ENCODE measurements around the gene CCDC154. TPM values are rescaled to one million over a fixed set of nuclear protein-coding genes. Genes with fewer than 3 reads are reported as not detected.

CCDC154 gene, protein sequence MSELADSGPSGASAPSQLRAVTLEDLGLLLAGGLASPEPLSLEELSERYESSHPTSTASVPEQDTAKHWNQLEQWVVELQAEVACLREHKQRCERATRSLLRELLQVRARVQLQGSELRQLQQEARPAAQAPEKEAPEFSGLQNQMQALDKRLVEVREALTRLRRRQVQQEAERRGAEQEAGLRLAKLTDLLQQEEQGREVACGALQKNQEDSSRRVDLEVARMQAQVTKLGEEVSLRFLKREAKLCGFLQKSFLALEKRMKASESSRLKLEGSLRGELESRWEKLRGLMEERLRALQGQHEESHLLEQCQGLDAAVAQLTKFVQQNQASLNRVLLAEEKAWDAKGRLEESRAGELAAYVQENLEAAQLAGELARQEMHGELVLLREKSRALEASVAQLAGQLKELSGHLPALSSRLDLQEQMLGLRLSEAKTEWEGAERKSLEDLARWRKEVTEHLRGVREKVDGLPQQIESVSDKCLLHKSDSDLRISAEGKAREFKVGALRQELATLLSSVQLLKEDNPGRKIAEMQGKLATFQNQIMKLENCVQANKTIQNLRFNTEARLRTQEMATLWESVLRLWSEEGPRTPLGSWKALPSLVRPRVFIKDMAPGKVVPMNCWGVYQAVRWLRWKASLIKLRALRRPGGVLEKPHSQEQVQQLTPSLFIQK
- total RNA-seq (2022) (3.2 and 6.1 TPM in 2 replicates), Bru-seq, nascent RNA (percentile 33 among the genes with signal in this experiment), BruChase-seq, experiment 1, labeled RNA remaining after a 6-hour chase (percentile 51 among the genes with signal in this experiment), BruChase-seq, experiment 2, labeled RNA remaining after a 2-hour chase (percentile 50 among the genes with signal in this experiment)
- long read RNA-seq, partial matches to known transcripts = 0 of 1 reads
- long read RNA-seq, other reads (novel, unspliced or antisense) = 1 of 1 reads

DNA sequence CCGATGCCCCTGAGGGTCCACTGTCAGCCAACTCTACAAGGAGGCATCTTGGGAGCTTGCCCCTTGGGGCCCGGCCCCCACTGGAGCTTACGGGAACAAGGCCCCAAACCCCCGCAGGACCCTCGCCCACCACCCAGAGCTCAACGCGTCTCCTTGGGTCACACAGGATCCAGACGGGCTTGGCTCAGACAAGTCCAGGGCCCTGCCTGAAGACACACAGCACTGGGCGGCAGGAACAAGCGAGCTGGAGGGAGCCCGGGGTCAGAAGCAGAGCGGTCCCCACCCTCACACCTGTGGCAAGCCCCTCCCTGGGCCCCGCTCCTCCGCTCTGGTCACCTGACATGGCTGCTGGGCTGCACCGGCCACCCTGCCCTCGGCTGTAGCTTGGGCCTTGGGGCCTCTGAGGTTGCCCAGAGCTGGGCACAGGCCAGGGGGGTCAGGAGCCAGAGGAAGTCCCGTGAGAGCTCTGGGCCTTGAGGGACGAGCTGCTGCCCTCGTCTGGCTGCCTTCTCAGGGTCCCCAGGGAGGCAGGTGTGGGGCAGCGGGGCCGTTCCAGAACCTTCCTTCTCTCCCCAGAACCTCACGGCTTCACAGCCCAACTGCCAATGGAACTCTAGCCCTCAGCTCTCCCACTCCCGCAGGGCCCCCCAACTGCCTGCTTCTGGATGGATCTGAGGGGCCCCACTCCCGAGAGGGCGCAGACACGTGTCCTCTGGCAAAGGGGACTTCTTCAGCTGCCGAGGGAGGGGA is at the start of gene CCDC154:
TSS of gene CCDC154 (minus strand) at position 577 of the 750 bp plus-strand sequence. CDS start at position 343, 234 bp downstream.
- intact Hi-C loops (cut with micrococcal nuclease; ENCODE audit: unreplicated experiment) = no loop called here
- no peak for DNase-seq
- Mint-ChIP-seq H3K9me3 (ENCODE audit: low read depth, unreplicated experiment) (no peaks in the 10 kb centered on the region), H3K4me1 (ENCODE audit: low read depth, unreplicated experiment) (no peaks in the 10 kb centered on the region), H3K27me3 (ENCODE audit: unreplicated experiment) (no peaks in the 10 kb centered on the region), H3K27ac (ENCODE audit: unreplicated experiment) (no peak within 1 kb of the TSS), H3K36me3 (ENCODE audit: insufficient read depth, unreplicated experiment) (peaks cover 15% of the 10 kb centered on the region), H3K4me3 (ENCODE audit: low read depth, unreplicated experiment) (no peak within 1 kb of the TSS)
- CTCF ChIA-PET = interaction anchor here (0.5 to 0.8 kb wide), 3 partner anchors 10 to 76 kb away, joined by 3 to 4 read pairs (median 4); no protein-coding TSS in a partner anchor
- BruUV-seq (replicated peaks) = no TSS peak
- TF ChIP-seq, protein P1, sequence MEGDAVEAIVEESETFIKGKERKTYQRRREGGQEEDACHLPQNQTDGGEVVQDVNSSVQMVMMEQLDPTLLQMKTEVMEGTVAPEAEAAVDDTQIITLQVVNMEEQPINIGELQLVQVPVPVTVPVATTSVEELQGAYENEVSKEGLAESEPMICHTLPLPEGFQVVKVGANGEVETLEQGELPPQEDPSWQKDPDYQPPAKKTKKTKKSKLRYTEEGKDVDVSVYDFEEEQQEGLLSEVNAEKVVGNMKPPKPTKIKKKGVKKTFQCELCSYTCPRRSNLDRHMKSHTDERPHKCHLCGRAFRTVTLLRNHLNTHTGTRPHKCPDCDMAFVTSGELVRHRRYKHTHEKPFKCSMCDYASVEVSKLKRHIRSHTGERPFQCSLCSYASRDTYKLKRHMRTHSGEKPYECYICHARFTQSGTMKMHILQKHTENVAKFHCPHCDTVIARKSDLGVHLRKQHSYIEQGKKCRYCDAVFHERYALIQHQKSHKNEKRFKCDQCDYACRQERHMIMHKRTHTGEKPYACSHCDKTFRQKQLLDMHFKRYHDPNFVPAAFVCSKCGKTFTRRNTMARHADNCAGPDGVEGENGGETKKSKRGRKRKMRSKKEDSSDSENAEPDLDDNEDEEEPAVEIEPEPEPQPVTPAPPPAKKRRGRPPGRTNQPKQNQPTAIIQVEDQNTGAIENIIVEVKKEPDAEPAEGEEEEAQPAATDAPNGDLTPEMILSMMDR (IDR thresholded peaks at IDR 0.05; ENCODE audit: unreplicated experiment) = no peak

DNA sequence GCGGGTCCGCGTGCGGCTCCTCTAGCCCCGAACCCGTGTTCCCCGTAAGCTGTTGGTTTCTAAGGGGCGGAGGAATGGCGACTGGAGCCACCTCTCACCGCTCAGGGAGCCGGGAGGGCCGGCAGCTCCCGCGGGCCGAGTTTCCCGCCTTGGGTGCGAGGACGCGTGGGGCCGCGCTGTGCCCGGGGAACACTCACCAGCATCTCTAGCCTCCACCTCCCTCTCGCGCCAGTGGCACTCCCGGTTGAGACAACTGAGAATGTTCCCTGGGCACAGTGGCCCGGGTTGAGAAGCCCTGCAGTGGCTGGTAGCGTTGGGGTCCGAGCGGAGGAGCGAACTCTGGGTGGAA is 49.4 kb upstream of the CCDC154 start:
- DNase-seq = no peak
- Mint-ChIP-seq H3K4me1 (ENCODE audit: low read depth, unreplicated experiment) (peaks cover 7% of the 10 kb centered on the region), H3K27me3 (ENCODE audit: unreplicated experiment) (no peaks in the 10 kb centered on the region), H3K4me3 (ENCODE audit: low read depth, unreplicated experiment) (peak overlapping the region; percentile 85), H3K36me3 (ENCODE audit: insufficient read depth, unreplicated experiment) (peaks cover 36% of the 10 kb centered on the region), H3K27ac (ENCODE audit: unreplicated experiment) (peak overlapping the region; percentile 69), H3K9me3 (ENCODE audit: low read depth, unreplicated experiment) (no peaks in the 10 kb centered on the region)
- TF ChIP-seq, protein P1 (IDR thresholded peaks at IDR 0.05; ENCODE audit: unreplicated experiment) = no peak
- TSS peak; percentile 25 for BruUV-seq (replicated peaks)
- intact Hi-C loops (cut with micrococcal nuclease; ENCODE audit: unreplicated experiment) = no loop called here
- CTCF ChIA-PET = interaction anchor here (0.7 kb wide), 1 partner anchor 212 kb away, joined by 3 read pairs; the partner anchor contains the start of gene MAPK8IP3

DNA sequence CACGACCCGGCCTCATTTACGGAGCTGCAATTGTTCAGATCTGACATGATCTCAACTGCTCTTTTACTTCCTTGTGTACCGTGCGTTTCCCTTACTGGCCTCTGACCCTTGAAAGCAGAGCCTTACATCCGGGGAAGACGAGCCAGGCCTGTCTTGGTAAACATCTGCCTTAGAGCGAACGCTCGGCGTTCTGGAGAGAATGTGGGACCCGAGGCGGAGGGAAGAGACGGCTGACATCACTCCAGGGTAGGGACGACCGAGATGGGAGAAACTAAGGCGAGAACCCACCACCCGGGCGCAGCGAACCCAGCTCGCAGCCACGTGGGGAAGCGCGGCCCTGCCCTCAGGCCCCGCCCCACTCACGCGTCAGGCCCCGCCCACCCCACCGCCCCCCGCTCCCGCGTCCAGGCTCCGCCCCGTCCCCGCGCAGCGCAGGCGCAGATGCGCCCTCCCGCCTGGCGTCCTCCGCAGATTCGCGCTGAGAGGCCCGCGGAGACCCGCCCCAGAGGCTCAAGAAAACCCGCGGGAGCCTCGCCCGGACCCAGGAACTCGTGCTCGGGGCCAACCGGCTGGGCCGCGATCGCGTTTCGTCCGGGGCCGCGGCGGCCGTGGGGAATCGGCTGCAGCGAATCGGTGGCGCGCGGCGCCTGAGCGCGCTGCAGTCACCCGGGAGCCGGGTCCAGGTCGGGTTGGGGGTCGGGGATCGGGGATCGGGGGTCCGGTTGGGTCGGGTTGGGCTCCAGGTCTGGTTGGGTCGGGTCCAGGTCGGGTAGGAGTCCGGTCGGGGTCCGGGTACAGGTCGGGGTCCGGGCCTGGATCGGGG is 48.8 kb upstream of the CCDC154 start, which contains the start of gene TELO2:
TSS of gene TELO2 (plus strand) at position 438 of the 823 bp plus-strand sequence. CDS start 922 bp downstream, outside the sequence.
- intact Hi-C loops (cut with micrococcal nuclease; ENCODE audit: unreplicated experiment) = no loop called here

More for the DNA sequence above, 48.8 kb upstream of the CCDC154 start, which contains the start of gene TELO2:
- TSS peak; percentile 92 for BruUV-seq (replicated peaks)
- peak within 1 kb of the TSS; percentile 96 for H3K27ac Mint-ChIP-seq (ENCODE audit: unreplicated experiment)
- peak; percentile 89 for DNase-seq
- H3K36me3 Mint-ChIP-seq (ENCODE audit: insufficient read depth, unreplicated experiment) = peaks cover 30% of the 10 kb centered on the region
- peaks cover 7% of the 10 kb centered on the region for H3K4me1 Mint-ChIP-seq (ENCODE audit: low read depth, unreplicated experiment)
- H3K27me3 Mint-ChIP-seq (ENCODE audit: unreplicated experiment) = no peaks in the 10 kb centered on the region
- CTCF ChIA-PET = interaction anchor here (0.5 to 1.0 kb wide), 3 partner anchors 18 to 213 kb away, joined by 3 to 4 read pairs (median 4); partner anchors contain the start of gene MAPK8IP3
- no peaks in the 10 kb centered on the region for H3K9me3 Mint-ChIP-seq (ENCODE audit: low read depth, unreplicated experiment)
- TF ChIP-seq, protein P1 (IDR thresholded peaks at IDR 0.05; ENCODE audit: unreplicated experiment) = no peak
- peak within 1 kb of the TSS; percentile 85 for H3K4me3 Mint-ChIP-seq (ENCODE audit: low read depth, unreplicated experiment)

Measured in Calu3 (cell line).